ENCODE measurements around the gene FUCA2. TPM values are rescaled to one million over a fixed set of nuclear protein-coding genes. Genes with fewer than 3 reads are reported as not detected.
"Not testable (repeated sequence)": the region's sequence is repeated elsewhere in the genome, so short reads cannot be mapped to it uniquely, and the experiment has no call there.

FUCA2 gene
- total RNA-seq, 2 donors from 2014 or later = 40.2 to 54.1 TPM

DNA sequence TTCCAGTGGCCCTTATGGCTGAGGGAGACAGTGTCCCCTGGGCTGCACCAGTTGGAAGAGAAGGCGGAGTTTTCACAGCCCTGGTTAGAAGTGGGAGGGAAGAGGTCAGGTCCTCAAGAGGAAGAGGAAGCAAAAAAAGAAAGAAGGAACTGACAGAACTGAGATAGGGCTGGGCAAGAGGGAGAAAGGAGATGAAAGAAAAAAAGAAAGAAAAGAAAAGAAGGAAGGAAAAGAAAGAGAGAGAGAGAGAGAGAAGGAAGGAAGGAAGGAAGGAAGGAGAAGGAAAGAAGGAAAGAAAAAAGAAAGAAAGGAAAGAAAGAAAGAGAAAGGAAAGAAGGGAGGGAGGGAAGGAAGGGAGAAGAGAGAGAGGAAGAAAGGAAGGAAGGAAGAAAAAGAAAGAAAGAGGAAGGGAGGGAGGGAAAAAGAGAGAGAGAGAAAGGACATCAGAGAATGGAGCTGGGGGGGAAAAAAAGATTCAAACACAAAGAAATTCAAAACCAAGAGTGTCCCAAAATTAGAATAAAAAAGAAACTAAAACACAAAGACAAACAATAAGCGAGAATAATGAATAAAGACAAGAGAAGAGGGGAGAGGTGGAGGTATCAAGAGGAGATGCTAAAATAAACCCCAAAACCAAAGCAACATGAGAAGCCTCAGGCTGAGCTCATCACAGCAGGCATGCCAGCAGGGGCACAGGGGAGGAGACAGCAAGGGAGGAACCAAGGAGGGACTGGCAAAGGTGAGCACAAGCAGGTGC is 5.3 kb upstream of the FUCA2 start:
- ATAC-seq (ENCODE audit: insufficient number of reproducible peaks, low FRiP score, low read depth) = no peak

DNA sequence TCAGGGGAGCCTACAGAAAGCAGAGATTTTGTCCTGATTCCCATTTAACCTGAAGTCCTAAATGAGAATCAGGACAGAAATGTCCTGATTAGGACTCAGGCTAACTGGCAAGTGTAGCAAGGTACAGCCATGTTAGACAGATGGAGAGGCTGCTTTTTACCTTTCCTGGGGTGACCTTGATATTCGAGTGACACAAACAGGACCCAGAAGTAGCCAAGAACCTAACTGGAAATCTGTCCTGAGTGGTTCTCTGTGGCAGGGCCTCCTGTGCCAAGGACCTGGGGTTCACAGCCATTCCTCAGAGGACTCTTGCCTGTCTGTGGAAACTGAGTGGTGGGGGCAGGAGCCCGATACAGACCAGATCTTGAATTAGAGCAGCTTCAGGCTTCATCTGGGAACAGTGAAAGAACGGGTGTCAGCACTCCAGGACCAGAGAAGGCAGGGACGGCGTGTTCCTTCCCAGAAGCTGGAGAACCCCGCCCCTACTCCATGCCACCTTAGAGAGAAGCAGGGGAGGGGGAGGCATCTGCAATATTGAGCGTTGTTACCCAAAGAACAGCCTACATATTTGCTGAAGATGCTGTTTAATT is 4.3 kb upstream of the FUCA2 start:
- Histone ChIP-seq H3K4me1 (ENCODE audit: control insufficient read depth in 1 of 2, low read depth in 2 of 2) (peaks cover 6 to 16% of the 10 kb centered on the region in 2 donors), H3K27me3 (replicated peaks; ENCODE audit: insufficient read depth) (no peaks in the 10 kb centered on the region), H3K36me3 (no peaks in the 10 kb centered on the region), H3K9me3 (no peaks in the 10 kb centered on the region), H3K4me3 (no peak overlapping the region), H3K27ac (no peak overlapping the region)
- TF ChIP-seq, protein P1, sequence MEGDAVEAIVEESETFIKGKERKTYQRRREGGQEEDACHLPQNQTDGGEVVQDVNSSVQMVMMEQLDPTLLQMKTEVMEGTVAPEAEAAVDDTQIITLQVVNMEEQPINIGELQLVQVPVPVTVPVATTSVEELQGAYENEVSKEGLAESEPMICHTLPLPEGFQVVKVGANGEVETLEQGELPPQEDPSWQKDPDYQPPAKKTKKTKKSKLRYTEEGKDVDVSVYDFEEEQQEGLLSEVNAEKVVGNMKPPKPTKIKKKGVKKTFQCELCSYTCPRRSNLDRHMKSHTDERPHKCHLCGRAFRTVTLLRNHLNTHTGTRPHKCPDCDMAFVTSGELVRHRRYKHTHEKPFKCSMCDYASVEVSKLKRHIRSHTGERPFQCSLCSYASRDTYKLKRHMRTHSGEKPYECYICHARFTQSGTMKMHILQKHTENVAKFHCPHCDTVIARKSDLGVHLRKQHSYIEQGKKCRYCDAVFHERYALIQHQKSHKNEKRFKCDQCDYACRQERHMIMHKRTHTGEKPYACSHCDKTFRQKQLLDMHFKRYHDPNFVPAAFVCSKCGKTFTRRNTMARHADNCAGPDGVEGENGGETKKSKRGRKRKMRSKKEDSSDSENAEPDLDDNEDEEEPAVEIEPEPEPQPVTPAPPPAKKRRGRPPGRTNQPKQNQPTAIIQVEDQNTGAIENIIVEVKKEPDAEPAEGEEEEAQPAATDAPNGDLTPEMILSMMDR (IDR thresholded peaks at IDR 0.05) = no peak
- DNase-seq (ENCODE audit: low spot score) = no peak
- ATAC-seq (ENCODE audit: insufficient number of reproducible peaks, low FRiP score, low read depth) = no peak

More for the DNA sequence above, 5.3 kb upstream of the FUCA2 start:
- Histone ChIP-seq H3K36me3 (no peaks in the 10 kb centered on the region), H3K27me3 (replicated peaks; ENCODE audit: insufficient read depth) (no peaks in the 10 kb centered on the region), H3K9me3 (no peaks in the 10 kb centered on the region), H3K4me1 (ENCODE audit: control insufficient read depth in 1 of 2, low read depth in 2 of 2) (peaks cover 6 to 14% of the 10 kb centered on the region in 2 donors), H3K4me3 (no peak overlapping the region), H3K27ac (no peak overlapping the region)
- no peak for DNase-seq (ENCODE audit: low spot score)
- TF ChIP-seq, protein P1 (IDR thresholded peaks at IDR 0.05) = no peak

DNA sequence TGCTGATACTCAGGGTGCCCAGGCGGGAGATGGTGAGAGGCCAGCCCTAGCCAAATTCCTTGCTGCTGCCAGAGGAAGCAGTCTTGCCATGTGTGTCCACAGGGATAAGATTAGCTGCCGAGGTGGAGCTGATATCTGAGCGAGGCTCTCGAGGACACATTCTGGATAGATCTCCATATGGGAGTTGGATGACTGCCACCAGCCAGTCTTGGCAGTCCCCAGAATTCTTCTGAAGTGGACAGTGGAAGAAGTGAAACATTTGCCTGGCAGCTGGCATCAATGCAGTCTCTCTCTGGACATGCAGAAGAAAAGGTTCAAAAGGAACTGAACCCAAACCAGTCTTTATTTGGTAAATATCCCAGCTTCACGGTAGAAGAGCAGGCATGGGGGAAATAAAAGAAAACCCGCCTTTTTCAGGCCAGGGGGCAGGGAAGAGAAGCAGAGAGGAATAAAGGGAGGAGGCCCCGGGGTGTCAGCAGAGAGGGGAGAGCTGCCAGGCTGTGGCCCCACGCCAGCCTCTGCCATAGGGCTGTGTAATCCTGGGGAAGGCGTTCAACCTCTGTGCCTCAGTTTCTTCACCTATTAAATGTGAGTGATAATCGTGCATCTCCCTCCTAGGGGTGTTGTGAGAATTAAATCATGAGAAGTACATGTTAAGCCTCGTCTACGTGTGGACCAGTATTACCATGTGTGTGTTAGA is 3.7 kb upstream of the FUCA2 start:
- ATAC-seq (ENCODE audit: insufficient number of reproducible peaks, low FRiP score, low read depth) = no peak

DNA sequence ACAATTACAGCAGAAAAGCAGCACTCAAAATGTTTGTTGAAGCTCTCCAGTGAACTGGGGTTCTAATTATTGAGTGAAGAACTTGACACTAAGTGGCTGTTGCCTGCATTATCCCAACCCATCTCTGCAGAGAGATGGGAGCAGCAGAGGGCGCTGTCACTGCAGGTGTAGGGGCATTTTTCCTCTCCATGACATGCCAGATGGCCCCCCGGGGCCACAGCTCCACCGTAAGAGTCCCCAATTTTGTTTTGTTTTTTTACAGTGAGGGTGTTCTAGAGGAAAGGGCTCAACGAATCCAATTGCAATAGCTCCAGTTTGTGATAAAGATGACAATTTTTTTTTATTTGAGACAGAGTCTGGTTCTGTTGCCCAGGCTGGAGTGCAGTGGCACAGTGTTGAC is 1.9 kb upstream of the FUCA2 start:
- Histone ChIP-seq H3K4me1 (ENCODE audit: control insufficient read depth in 1 of 2, low read depth in 2 of 2) (peaks cover 18 to 25% of the 10 kb centered on the region in 2 donors), H3K4me3 (no peak overlapping the region), H3K27me3 (replicated peaks; ENCODE audit: insufficient read depth) (no peaks in the 10 kb centered on the region), H3K36me3 (no peaks in the 10 kb centered on the region), H3K27ac (no peak overlapping the region), H3K9me3 (no peaks in the 10 kb centered on the region)
- DNase-seq (ENCODE audit: low spot score) = no peak
- TF ChIP-seq, protein P1 (IDR thresholded peaks at IDR 0.05) = no peak
- no peak for ATAC-seq (ENCODE audit: insufficient number of reproducible peaks, low FRiP score, low read depth)

More for the DNA sequence above, 3.7 kb upstream of the FUCA2 start:
- TF ChIP-seq, protein P1 (IDR thresholded peaks at IDR 0.05) = no peak
- Histone ChIP-seq H3K4me1 (ENCODE audit: control insufficient read depth in 1 of 2, low read depth in 2 of 2) (peaks cover 11 to 16% of the 10 kb centered on the region in 2 donors), H3K9me3 (no peaks in the 10 kb centered on the region), H3K27ac (no peak overlapping the region), H3K27me3 (replicated peaks; ENCODE audit: insufficient read depth) (no peaks in the 10 kb centered on the region), H3K4me3 (peak overlapping the region; percentile 23), H3K36me3 (no peaks in the 10 kb centered on the region)
- no peak for DNase-seq (ENCODE audit: low spot score)

DNA sequence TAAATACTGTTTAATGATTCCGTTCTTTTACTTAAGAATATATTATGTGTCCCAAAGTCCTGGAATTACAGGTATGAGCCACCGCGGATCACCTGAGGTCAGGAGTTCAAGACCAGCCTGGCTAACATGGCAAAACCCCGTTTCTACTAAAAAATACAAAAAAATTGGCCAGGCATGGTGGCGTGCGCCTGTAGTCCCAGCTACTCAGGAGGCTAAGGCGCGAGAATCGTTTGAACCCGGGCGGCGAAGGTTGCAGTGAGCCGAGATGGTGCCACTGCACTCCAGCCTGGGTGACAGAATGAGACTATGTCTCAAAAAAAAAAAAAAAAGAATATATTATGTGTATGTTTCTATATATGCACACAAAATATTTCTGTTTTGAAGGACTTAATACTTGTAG is 1.2 kb downstream of the FUCA2 start:
- H3K36me3 ChIP-seq; H3K27me3 ChIP-seq (replicated peaks; ENCODE audit: insufficient read depth); H3K27ac ChIP-seq; ATAC-seq (ENCODE audit: insufficient number of reproducible peaks, low FRiP score, low read depth); DNase-seq (ENCODE audit: low spot score); H3K9me3 ChIP-seq: not testable (repeated sequence)
- Histone ChIP-seq H3K4me3 (peak overlapping the region; percentile 82), H3K4me1 (ENCODE audit: control insufficient read depth in 1 of 2, low read depth in 2 of 2) (peaks cover 16 to 23% of the 10 kb centered on the region in 2 donors)

All from thoracic aorta (tissue), 2 donors.